Renal cortex interstitium (tissue), 15 donors: ENCODE data around the gene FOXA2. TPM values are rescaled to one million over a fixed set of nuclear protein-coding genes. Genes with fewer than 3 reads are reported as not detected.
"Not testable (repeated sequence)": the region's sequence is repeated elsewhere in the genome, so short reads cannot be mapped to it uniquely, and the experiment has no call there.

Experiments
- DNase-seq, 11 donors: peaks; one replicate each; pipeline ENCODE4 v3.0.0-alpha.2; 2013; ENCODE audit warnings: low read depth in 9 of 11, low spot score in 4 of 11; ENCODE audit errors: extremely low read depth in 1 of 11
- long read RNA-seq, 16 experiments: transcript quantifications; one replicate each; lab custom pipeline, GENCODE V29; 2026
- polyA plus RNA-seq, 3 donors: library from polyadenylated mRNA; unstranded; fragments of 120-200 nt; gene quantifications; one replicate each; pipeline ENCODE4 v1.2.1, GENCODE V29; 2013; ENCODE audit not compliant: insufficient read length in 3 of 3

Gene FOXA2
- polyA plus RNA-seq, result under 1 TPM; 0.06 to 0.08 (median 0.07) TPM
- long read RNA-seq, donor 1, result 0 reads
- long read RNA-seq, donor 2, result 0 reads
- long read RNA-seq, donor 3, result 0 reads
- long read RNA-seq, donor 4, result 0 reads
- long read RNA-seq, donor 5, result 0 reads
- long read RNA-seq, donor 6, partial matches to known transcripts, result 0 of 1 reads
- long read RNA-seq, donor 6, other reads (novel, unspliced or antisense), result 0 of 1 reads
- long read RNA-seq, donor 7, result 0 reads
- long read RNA-seq, donor 8, result 0 reads
- long read RNA-seq, donor 9, result 0 reads
- long read RNA-seq, donor 10, result 0 reads
- long read RNA-seq, donor 11, result 0 reads
- long read RNA-seq, donor 12, result 0 reads
- long read RNA-seq, donor 13, result 0 reads
- long read RNA-seq, donor 14, result 0 reads
- long read RNA-seq, donor 15, result 0 reads
- long read RNA-seq, donor 16, result 0 reads

DNA sequence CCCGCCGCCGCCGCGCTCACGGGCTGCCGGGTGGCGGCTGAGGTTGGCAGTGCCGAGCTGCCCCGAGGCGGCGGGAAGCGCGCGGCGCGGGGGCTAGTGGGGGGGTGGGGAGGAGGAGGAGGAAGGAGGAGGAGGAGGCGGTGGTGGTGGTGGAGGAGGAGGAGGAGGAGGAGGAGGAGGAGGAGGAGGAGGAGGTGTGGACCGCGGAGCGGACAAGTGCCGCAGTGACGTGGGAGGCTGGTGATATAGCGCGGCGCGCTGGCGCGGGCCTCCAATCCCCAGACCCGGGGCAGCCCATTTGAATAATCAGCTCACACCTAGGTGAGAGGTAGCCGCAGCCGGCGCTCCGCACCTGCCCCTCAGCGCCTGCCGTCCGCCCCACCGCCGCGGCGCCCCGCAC, at the start of gene FOXA2:
FOXA2 (minus strand) TSS at position 51 of the 400 bp plus-strand sequence. CDS start 294 bp downstream, outside the sequence.
- no peak for DNase-seq

DNA sequence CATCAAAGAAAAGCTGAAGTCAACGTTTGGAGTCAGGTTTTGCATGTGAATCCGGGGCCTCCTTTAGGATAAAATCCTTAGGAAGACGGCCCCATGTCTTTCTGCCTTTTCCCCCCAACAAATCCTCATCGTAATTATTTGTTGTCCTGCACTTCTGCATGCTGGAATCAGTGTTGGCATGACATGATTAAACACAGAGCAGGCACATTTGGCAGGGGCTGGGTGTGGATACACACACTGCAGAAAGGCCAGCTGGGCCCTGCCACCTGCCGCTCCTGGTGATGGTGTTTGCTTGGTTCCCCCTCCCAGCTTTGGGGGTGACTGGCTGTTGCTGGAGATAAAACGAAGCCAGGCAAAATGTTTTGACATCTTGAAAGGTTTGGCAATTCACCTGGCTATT, 46.3 kb upstream of the FOXA2 start:
- DNase-seq, result no peak

DNA sequence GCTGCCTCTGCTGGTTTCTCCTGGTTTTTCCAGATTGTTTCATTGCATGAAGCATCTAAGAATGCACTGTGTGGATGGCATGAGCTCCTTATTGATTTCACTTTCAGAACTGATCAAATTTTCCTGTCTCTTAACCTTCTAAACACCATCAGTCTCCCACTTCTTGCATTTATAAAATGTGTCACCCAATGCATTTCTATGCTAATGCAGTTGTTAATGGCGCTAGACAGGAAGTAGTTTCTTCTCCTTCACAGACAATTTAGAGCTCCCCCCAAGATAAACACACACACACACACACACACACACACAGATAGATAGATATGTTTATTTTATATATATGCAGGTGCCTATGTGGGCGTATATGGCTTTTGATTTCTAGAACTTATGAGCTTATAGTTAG, 45.6 kb upstream of the FOXA2 start:
- DNase-seq, result no peak

DNA sequence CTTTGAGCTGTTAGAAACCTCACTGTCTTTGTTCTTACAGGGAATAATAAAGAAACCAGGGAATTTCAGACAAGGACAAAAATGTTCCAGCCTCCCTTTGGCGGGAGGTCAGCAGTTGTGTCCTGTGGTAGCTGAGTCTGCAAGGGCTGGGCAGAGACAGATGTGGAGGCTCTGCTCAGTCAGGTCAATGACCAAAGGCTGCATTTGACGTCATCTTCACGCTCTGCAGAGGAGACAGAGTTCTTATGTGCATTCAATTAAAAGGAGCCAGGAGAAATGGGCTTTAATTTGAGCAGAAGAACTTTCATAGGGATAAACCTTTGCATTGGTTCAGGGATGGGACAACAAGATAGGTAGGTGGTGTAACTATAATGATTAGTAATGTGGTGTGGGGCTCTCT, 45.1 kb upstream of the FOXA2 start:
- no peak for DNase-seq

DNA sequence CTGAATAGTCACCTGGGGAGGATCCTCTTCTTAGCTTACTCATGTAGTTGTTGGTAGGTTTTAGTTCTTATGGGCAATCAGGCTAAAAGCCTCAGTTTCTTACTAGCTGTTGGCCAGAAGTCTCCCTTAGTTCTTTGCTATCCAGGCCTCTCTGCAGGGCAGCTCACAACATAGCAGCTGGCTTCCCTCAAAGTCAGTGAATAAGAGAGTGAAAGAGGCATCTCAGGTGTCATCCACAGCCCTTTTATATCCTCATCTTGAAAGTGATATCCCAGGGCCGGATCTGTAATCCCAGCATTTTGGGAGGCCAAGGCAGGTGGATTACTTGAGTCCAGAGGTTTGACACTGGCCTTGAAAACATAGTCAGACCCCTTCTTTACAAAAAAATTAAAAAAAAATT, 42.1 kb upstream of the FOXA2 start:
- peak in 8 of 11 donors; percentile 6 to 55 (median 26) for DNase-seq

DNA sequence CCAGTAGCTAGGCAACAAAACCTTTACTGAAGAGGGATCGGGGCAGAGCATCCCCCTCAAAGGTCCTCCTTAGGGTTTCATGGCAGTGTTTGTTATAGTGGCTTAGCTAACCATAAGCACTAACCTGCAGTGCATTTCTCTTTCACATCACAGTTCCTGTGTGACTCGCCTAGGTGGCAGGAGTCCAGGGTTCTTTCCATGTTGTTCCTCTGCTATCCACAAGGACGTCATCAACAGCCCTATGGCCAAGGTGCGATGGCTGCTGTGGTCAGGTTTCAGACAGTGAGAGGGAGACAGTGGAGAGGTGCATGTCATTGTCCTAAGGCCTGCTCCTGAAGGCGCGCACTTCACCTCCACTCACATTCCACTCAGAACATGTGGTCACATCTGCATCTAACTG, 38.8 kb upstream of the FOXA2 start:
- DNase-seq, result no peak

DNA sequence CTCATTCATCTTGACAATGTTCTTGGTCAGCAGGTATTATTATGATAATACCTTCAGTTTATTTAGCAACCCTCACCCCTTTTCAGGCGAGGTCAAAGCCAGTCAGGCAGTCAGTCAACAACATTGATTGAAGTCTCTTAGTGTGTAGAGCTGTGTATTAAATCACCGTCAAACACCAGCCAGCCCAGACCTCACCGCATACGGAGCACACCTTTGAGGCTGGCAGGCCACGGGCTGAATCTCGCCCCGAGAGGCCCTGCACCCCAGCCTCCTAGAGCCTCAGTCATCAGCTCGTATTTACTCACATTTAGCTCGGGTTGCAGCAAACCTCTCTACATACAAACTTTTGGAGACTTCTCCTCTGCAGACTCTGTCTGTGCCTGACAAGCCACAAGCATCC, 36.0 kb upstream of the FOXA2 start:
- DNase-seq, result no peak

DNA sequence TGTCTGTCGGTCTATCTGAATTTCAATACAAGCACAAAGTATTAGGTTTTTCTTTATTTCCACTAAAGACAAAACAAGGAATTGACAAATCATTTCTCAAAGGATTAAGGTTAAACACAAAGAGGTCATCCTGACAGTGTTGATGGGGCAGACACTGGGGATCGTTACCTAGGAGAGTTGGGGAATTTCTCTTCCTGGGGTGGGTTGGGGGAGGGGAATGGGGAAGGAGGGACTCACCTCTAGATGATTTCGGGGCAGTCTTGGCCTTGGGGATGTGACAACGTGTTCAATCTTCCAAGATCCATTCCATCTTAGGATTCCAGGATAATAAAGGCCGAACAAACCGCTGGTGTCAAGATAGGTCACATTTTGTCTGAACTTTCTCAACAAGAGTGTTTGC, 35.4 kb upstream of the FOXA2 start:
- no peak for DNase-seq

DNA sequence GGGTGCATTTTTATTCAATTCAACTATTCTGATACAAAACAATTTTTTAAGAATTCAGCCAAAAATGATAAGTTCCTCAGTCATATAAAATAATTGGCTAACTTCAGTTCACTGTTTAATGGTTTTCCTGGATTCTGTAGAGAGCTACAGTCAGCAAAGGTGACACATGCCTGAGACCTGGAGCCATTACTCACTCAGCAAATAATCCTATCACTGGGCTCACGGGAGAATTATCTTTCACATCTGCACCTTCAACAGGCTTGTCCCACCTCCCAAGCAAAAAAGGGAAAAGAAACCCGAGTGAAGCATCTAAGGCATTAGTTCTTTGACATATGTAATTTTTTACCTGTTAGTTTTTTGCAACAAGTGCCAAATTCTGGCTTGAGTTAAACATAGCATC, 34.9 kb upstream of the FOXA2 start:
- no peak for DNase-seq

DNA sequence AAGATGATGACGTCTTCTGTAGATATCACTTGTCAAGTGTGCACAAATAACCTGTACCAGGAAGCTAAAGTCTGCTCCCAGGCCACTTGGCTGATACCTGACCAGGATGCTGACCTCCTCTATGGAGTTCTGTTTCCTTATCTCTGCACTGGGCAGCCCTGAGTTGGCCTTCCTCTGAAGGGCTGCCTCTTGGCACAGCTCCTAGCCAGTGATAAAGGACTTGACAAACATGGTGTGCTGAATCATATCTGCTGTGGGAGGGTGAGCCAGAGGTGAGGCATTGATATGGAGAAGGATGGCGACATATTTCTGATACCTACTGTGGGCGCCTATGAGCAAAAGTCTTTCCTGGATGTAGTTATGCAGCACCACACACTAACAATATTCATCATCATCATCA, 32.8 kb upstream of the FOXA2 start:
- no peak for DNase-seq

DNA sequence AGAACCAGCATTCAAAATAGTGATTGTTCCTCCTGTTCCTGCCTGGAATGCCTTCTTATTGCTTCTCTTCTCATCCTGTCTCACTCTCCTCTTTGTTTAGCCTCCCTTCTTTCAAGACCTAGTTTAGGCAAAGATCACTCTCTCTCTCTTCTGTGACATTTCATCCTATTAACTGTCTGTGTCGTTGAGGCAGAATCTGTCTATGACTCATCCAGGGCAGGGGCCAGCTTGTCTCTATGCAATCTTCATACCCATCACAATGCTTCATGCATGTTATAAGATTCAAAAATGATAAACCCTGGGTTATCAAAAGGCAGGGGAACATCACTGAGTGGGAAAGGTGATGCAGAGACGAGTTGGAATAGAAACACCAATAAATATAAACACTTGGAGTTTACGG, 32.2 kb upstream of the FOXA2 start:
- no peak for DNase-seq

DNA sequence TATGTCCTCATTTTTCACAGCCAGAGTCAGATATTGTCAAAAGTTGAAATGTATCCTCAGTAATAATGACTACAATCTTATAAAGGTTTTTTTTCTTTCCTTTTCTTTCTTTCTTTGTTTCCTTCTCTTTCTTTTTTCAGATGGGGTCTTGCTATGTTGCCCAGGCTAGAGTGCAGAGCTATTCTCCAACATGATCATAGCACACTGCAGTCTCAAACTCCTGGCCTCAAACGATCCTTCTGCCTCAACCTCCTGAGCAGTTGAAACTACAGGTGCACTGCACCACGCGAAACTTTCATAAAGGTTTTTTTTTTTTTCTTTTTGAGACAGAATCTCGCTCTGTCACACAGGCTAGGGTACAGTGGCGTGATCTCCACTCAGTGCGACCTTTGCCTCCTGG, 31.1 kb upstream of the FOXA2 start:
- DNase-seq, result no peak

DNA sequence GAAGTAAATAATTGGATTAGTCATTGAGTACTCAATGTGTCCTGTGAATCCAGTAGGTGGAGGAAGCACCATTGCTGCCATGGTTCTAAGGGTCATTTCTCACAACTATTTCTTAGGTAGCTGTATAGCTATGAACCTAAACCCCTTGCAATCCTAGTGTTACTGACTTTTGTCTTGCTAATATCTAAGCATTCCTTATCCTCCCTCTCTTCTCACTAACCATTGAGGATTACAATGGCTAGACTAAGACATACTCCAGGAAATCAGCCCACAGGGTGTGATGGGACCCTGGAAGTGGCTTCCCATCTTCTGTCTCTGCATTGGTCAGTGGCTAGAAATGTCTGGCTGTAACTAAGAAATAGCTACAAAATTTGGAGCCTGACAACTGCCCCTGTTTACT, 27.3 kb upstream of the FOXA2 start:
- DNase-seq, result no peak

DNA sequence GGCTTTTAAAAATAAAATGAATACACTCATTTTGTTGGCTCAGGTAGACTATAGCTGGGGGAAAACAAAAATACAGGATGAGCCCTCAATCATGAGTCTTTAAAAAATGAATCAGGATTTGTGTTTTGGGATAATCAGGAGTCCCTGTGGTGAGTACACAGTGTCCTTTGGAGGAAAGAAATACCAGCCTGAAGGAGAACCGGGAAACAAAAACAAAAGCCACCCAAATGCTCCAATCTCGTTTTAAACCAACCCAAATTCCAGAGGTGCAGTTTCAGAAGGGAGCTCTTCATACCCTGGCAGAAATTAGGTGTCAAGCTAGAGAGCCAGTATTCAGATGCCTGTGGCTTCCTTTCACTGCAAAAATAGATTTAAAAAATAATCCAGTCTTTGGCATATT, 23.3 kb upstream of the FOXA2 start:
- no peak for DNase-seq

DNA sequence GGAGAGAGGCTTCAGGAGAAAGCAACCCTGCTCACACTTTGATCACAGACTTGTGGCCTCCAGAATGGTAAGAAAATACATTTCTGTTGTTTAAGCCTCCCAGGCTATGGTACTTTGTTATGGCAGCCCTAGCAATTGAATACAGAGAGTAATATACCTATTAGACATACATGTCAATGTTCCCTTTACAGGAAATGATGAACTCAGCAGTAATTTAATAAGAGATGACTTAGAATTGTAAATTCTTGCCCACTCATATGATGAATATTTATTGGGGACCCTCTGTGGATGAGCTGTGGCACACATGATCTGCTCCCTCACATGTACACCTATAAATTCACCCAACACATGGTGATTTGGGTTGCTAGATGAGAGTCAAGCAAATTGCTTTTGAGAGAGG, 20.4 kb upstream of the FOXA2 start:
- no peak for DNase-seq

DNA sequence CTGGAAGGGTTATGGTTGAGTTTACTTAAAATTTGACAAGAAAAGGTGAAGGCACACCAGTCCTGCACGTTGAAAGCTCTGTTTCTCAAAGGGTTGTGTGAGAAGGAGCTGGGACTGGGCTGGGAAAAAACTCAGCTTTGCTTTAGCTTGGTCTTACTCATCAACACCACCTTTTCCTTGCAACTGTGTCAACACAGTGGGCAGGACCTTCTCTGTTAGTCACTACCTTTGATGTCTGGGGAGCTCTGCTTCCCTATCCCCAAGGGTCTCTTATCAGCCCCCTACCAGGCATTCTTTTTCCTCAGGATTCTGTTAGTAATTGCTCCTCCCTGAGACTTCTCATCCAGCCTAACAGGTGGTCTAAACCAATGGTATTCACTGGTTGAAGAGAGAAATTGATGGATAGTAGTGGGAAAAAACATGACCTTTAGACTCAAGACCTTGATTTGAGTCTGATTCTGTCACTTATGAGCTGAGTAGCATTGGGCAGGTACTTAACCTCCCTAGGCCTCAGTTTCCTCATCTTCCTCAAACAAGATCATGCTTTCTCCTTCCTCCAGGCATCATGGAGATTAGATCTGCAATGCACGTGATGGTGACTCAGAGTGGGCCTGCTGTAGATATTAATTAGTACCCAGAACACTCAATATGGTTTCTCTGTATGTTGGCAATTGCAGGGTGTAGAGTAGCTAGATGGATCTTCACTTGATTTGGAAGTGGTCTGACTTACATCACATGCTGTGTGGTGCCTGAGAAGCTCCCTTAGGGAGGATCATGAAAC, 17.2 kb upstream of the FOXA2 start:
- DNase-seq, result no peak

DNA sequence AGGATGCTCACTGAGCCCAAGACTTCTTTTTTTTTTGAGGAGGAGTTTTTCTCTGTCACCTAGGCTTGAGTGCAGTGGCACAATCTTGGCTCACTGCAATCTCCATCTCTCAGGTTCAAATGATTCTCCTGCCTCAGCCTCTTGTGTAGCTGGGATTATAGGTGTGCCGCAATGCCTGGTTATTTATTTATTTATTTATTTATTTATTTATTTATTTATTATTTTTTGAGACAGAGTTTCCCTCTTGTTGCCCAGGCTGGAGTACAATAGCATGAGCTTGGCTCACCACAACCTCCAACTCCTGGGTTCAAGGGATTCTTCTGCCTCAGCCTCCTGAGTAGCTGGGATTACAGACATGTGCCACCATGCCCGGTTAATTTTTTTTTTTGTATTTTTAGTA, 14.9 kb upstream of the FOXA2 start:
- not testable (repeated sequence) for DNase-seq

DNA sequence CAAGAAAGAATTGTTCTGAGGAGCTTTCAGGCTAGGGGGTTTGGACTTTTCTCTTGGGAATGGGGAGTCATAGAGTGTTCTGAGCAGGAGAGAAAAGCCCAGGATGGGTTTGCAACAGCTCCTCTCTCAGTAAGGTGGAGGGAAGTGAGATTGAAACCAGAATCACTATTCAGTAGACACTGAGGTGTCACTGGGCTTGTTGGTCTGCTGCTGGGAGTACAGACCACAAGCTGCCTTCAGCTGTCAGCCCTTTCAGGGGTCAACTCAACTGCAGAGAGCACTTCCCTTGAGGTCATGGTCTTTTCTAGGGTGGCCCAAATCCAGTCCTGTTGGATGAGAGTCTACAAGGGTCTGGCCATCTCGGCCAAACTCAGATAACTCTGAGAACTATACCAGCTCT, 12.9 kb upstream of the FOXA2 start:
- no peak for DNase-seq

DNA sequence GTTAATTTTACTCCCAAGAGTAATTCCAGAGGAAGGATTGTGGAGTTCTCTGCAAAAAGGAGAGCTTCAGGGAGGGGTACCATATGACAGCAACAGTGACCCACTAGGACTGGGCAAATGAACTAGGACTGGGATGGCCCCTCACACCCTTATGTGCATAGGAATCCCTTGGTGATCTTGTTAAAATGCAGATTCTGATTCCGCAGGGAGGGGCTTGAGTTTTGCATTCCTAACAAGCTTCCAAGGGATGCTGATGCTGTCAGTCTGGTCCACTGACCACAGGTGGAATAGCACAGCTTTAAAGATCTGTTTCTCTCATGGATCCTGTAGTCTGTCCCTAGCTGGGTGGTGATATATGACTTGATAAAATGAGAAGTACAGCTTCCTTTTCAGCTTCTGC, 6.3 kb upstream of the FOXA2 start:
- no peak for DNase-seq

DNA sequence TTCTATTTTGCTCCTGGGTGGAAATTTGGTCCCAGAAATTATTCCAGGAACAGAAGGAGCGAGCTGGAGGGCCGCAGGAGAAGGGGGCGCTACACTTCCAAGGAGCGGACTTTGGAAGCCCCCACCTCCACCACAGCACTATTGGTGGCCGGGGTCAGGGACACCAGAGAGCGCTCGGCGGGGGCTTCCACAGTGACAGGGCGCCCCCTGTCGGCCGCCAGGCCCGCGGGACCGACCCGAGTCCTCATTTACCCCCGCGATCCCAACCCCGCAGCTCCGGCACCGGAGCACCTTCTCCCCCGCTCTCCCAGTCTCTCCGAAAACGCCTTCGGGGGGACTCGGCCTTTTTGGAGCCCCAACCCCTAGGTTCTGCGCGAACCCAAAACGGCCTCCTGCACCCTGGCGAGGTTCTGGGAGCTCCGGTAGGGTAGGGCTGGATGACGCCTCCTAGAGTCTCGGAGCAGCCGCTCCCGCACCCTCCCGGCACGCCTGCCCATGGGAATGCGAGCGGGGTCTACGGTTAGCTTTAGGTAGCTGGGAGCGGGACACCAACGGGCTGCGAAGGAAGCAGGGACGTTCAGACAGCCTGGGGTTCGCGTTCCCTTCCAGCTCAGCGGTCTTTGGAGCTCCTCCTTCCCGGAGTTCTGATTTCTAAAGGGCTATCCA, 2.4 kb upstream of the FOXA2 start:
- DNase-seq, result peak in 1 of 11 donors; percentile 25
